DOHH2 (cell line): Measurements from ENCODE around the gene ASB5.

ENCODE experiments used
- CTCF ChIP-seq: fragments of 200-600 bp; sonication (generic); IDR thresholded peaks from one replicate; pipeline ENCODE4 v1.5.1; 2014; ENCODE audit warnings: antibody characterized with exemption, mild to moderate bottlenecking, low read depth, low read length; ENCODE audit not compliant: poor library complexity, severe bottlenecking
- EZH2phosphoT487 ChIP-seq: fragments of 200-600 bp; sonication (generic); IDR thresholded peaks from 2 replicates; pipeline ENCODE4 v1.6.1; 2017; ENCODE audit warnings: borderline replicate concordance, mild to moderate bottlenecking, antibody characterized with exemption, low read length, moderate library complexity, mixed read lengths

GRCh38 chr4:176276710-176277109 lies 7.7 kb upstream of the ASB5 start:
- TF ChIP-seq CTCF (no peak), EZH2phosphoT487 (no peak)
